Suprapubic skin (tissue), 4 donors: ENCODE results near the gene TGFBR1. TPM values are rescaled to one million over a fixed set of nuclear protein-coding genes. Genes with fewer than 3 reads are reported as not detected.

Experiments used
- DNase-seq, 2 donors: peaks; one replicate each; pipeline ENCODE4 v3.0.0-alpha.2; 2019; ENCODE audit warnings: low spot score in 2 of 2
- H3K27ac ChIP-seq: fragments of 200-600 bp; sonication (generic); one replicate; pipeline ENCODE4 v1.5.1; 2019
- H3K27me3 ChIP-seq: fragments of 200-600 bp; sonication (generic); one replicate; pipeline ENCODE4 v1.5.1; 2019
- H3K36me3 ChIP-seq: fragments of 200-600 bp; sonication (generic); one replicate; pipeline ENCODE4 v1.5.1; 2019
- H3K4me1 ChIP-seq: fragments of 200-600 bp; sonication (generic); one replicate; pipeline ENCODE4 v1.5.1; 2019
- H3K4me3 ChIP-seq: fragments of 200-600 bp; sonication (generic); one replicate; pipeline ENCODE4 v1.5.1; 2019; ENCODE audit warnings: mild to moderate bottlenecking
- H3K9me3 ChIP-seq: fragments of 200-600 bp; sonication (generic); one replicate; pipeline ENCODE4 v1.5.1; 2019
- EP300 ChIP-seq: sonication (generic); formaldehyde crosslinking; IDR thresholded peaks from one replicate; pipeline ENCODE4 v1.6.1; 2017; ENCODE audit warnings: antibody characterized with exemption
- POLR2A ChIP-seq, 2 donors: fragments of 450-650 bp; IDR thresholded peaks; one replicate each; pipeline ENCODE4 v1.6.1; 2017; ENCODE audit warnings: antibody characterized with exemption in 2 of 2, mild to moderate bottlenecking in 2 of 2, moderate library complexity in 2 of 2
- POLR2AphosphoS5 ChIP-seq, 3 donors: sonication (generic); formaldehyde crosslinking; IDR thresholded peaks; one replicate each; pipeline ENCODE4 v1.6.1; 2017; ENCODE audit warnings: antibody characterized with exemption in 3 of 3
- WGBS: methylation state at CpG from one replicate; pipeline ENCODE4 v1.1.5; 2018; 5-methylcytosine and 5-hydroxymethylcytosine counted together
- total RNA-seq, 4 donors: library from RNA; depleted of rRNA; stranded (reverse); fragments of >200 nt; gene quantifications; one replicate each; pipeline ENCODE4 v1.1.0, GENCODE V29; 2016
- TF ChIP-seq, protein P1 (sequence below), 2 donors: fragments of 200-600 bp in 1 of 2; fragments of 450-650 bp in 1 of 2; sonication (generic) in 1 of 2; IDR thresholded peaks; one replicate each; pipeline ENCODE4 v1.5.1; 2016 to 2019; ENCODE audit warnings: antibody characterized with exemption in 2 of 2, mild to moderate bottlenecking in 1 of 2, moderate library complexity in 1 of 2

The TGFBR1 gene
- total RNA-seq, 4 donors from 2014 or later = 11.3 to 19.8 (median 14.7) TPM

DNA sequence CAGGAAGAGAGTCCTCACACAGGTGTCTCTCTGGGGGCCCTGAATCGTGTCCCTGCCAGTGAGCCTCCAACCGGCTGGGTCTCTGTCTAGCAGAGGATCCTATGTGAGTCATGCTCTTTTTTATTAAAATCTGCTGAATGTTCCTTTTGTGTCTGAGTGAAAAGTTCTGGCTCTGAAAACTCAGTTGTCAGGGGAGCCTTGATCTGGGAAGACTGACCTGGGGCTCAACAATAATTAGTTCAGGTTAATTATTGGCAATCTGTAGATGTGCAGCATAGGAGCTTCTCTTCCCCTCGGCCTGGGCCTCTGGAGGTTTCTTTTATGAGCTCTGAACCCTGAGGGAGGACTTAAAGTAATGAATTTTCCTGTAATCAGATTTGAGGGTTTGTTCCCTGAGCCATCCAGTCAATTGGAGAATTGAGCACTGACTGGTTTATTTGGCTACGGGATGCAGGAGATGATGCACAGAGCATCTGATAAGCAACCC, 71.7 kb downstream of the TGFBR1 start:
- H3K27ac ChIP-seq = no peak overlapping the region
- WGBS = 61% methylated on average over 4 of the region's 4 CpGs
- no peak for DNase-seq
- H3K4me3 ChIP-seq = no peak overlapping the region
- no peaks in the 10 kb centered on the region for H3K27me3 ChIP-seq
- H3K4me1 ChIP-seq = no peaks in the 10 kb centered on the region
- no peaks in the 10 kb centered on the region for H3K36me3 ChIP-seq
- TF ChIP-seq EP300 (no peak), POLR2A (IDR thresholded peaks at IDR 0.05) (no peak), POLR2AphosphoS5 (IDR thresholded peaks at IDR 0.05) (no peak)
- TF ChIP-seq, protein P1, sequence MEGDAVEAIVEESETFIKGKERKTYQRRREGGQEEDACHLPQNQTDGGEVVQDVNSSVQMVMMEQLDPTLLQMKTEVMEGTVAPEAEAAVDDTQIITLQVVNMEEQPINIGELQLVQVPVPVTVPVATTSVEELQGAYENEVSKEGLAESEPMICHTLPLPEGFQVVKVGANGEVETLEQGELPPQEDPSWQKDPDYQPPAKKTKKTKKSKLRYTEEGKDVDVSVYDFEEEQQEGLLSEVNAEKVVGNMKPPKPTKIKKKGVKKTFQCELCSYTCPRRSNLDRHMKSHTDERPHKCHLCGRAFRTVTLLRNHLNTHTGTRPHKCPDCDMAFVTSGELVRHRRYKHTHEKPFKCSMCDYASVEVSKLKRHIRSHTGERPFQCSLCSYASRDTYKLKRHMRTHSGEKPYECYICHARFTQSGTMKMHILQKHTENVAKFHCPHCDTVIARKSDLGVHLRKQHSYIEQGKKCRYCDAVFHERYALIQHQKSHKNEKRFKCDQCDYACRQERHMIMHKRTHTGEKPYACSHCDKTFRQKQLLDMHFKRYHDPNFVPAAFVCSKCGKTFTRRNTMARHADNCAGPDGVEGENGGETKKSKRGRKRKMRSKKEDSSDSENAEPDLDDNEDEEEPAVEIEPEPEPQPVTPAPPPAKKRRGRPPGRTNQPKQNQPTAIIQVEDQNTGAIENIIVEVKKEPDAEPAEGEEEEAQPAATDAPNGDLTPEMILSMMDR (IDR thresholded peaks at IDR 0.05) = no peak
- no peaks in the 10 kb centered on the region for H3K9me3 ChIP-seq

DNA sequence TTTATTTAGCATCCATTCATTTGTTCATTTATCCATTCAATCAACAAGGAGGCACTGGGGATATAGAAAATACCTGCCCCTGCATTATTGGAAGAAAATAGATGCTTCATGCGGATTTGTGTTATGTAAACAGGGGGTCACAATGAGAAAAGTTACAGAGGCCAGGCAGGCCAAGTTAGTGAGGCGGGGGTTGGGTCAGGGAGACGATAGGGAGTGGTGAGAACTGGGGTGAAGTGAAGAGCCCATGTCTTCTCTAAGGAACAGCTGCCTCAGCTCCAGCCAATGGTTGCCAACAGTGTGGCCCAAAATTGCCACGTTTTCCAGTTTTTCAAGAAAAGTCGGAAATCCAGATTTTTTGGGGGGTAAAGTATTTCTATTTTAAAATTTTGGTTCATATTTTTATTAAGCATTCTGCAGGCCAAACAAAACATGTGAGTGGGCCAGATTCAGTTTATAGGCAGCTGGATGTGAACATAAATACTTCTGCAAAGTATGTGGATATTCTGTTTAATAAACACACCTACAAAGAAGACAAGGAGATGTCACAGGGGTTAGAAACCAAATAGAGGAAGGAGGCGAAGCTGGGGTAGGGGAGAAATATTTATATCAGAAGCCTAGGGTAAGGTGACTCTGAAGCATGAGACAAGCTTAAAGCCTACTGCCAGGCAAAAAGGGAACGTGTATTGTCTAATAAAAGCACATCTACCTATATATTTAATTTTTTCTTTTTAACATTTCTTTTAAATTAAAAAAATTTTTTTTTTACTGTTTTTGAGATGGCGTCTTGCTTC, 72.9 kb downstream of the TGFBR1 start:
- Histone ChIP-seq H3K36me3 (no peaks in the 10 kb centered on the region), H3K4me3 (no peak overlapping the region), H3K27me3 (no peaks in the 10 kb centered on the region), H3K9me3 (no peaks in the 10 kb centered on the region), H3K4me1 (no peaks in the 10 kb centered on the region), H3K27ac (no peak overlapping the region)
- TF ChIP-seq, protein P1 (IDR thresholded peaks at IDR 0.05) = no peak
- TF ChIP-seq POLR2A (IDR thresholded peaks at IDR 0.05) (no peak), POLR2AphosphoS5 (IDR thresholded peaks at IDR 0.05) (no peak), EP300 (no peak)
- 95% methylated on average over 8 of the region's 8 CpGs for WGBS
- no peak for DNase-seq

DNA sequence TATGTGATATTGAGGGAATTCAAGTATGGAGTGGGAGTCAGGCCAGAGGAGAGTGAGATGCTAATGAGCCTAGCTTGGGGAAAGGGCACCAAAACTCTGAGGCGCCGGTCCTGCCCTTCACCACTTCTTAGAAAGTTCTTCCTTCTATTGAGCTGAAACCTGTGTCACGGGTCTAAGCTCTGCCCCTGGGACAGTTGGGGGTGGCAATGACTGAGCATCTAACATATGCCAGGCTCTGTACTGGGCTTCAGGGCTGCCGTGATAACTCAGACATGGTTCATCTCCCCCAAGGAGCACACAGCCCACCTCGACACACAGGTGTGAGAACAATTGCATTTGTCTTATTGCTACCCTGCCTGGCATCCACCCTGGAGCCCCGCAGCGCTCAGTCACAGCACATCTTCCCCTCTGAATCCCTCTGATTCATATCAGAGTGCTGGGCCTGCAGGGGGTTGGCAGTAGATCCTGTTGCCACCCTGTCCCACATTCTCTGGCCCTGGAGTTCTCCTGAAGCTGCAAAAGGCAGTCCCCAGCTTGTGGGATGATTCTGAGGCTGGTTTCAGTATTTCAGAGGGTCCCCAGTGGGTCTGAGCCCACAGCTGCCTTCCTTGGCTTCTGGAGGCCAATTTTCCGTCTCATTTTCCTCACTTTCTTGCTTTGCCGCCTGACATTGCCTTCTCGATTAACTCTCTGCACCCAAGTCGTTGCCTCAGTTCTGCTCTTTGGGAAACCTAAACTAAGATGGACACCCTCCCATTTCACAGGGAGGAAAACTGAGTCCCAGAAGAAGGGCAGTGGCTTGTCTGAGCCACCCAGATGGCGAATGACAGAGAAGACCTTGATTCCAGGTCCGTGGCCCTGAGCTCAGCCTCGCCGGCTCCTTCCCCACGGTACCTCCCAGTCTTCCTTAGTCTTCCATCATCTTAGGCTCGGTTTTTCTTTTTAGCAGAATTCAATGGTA, 74.3 kb downstream of the TGFBR1 start:
- DNase-seq = no peak
- Histone ChIP-seq H3K27me3 (no peaks in the 10 kb centered on the region), H3K4me3 (no peak overlapping the region), H3K9me3 (no peaks in the 10 kb centered on the region), H3K4me1 (peaks cover 5% of the 10 kb centered on the region), H3K36me3 (no peaks in the 10 kb centered on the region), H3K27ac (no peak overlapping the region)
- TF ChIP-seq POLR2AphosphoS5 (IDR thresholded peaks at IDR 0.05) = no peak
- TF ChIP-seq, protein P1 (IDR thresholded peaks at IDR 0.05) = no peak
- TF ChIP-seq POLR2A (IDR thresholded peaks at IDR 0.05) = no peak
- no peak for TF ChIP-seq EP300
- WGBS = 95% methylated on average over 16 of the region's 17 CpGs

DNA sequence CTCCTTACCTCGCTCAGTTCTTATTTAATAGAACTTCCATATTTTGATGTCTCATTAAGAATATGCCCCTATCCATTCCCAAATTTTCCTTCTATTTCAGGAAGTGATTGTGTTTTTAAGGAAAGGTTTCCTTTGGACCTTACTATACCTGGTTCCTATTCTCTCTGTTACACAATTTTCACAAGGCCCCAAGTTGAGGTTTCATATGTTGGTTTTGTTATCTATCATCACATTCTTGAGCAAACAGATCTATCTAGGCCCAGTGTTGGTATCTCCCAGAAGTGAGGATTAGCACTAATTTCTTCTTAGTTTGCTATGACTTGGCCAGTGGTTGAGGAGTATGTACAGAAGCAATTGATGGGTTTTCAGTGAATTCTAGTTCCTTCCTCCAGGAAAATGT, 75.3 kb downstream of the TGFBR1 start:
- no peak for DNase-seq
- Histone ChIP-seq H3K4me3 (no peak overlapping the region), H3K4me1 (peaks cover 15% of the 10 kb centered on the region), H3K27ac (no peak overlapping the region), H3K27me3 (no peaks in the 10 kb centered on the region), H3K9me3 (no peaks in the 10 kb centered on the region), H3K36me3 (no peaks in the 10 kb centered on the region)
- 97% methylated on average over 1 of the region's 1 CpG for WGBS
- TF ChIP-seq, protein P1 (IDR thresholded peaks at IDR 0.05) = no peak
- TF ChIP-seq EP300 (no peak), POLR2AphosphoS5 (IDR thresholded peaks at IDR 0.05) (no peak), POLR2A (IDR thresholded peaks at IDR 0.05) (no peak)

DNA sequence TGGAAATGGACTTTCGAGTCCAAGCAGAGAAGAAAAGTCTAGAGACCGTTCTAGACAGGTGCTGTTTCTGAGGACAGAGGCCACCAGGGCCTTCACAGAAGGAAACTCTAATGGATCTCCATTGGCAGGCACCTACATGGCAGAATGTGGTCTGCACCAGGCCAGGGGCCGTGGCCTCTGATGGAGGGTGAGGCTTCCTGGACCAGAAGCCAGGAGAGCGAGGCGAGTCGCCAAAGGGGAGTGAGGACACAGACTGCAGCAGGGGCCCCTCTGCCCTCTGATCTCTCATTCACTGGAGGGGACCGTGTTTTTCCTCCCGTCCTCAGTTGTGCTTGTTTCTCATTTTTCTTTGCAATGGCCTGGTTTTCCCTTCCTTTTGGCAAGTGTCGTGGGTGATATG, 75.7 kb downstream of the TGFBR1 start:
- Histone ChIP-seq H3K27ac (no peak overlapping the region), H3K4me1 (peaks cover 15% of the 10 kb centered on the region), H3K36me3 (no peaks in the 10 kb centered on the region), H3K9me3 (no peaks in the 10 kb centered on the region), H3K4me3 (no peak overlapping the region), H3K27me3 (no peaks in the 10 kb centered on the region)
- WGBS = 90% methylated on average over 9 of the region's 9 CpGs
- no peak for DNase-seq
- no peak for TF ChIP-seq POLR2AphosphoS5 (IDR thresholded peaks at IDR 0.05)
